RCC 7860 (cell line): ENCODE measurements around the gene SHF.

Experiments
- DNase-seq: peaks from one replicate; pipeline ENCODE4 v3.0.0-alpha.2; 2015; ENCODE audit warnings: low spot score
- FAIRE-seq: peaks from 2 replicates; lab custom pipeline; 2012; peaks lifted over from hg19 to GRCh38; lab: Jason Lieb, UNC

SHF gene

GRCh38 chr15:45130291-45131000 lies 57.3 kb downstream of the SHF start:
- DNase-seq (no peak), FAIRE-seq (no peak)

- FAIRE-seq (no peak), DNase-seq (no peak)
These were observed 58.1 kb downstream of the SHF start, which contains the start of the genes DUOX1 and DUOXA1 for GRCh38 chr15:45129651-45130129. DUOX1 (plus strand) TSS chr15:45129994; CDS start chr15:45131967, 1,973 bp downstream. DUOXA1 (minus strand) TSS chr15:45129879; CDS start chr15:45123014, 6,865 bp downstream.

- FAIRE-seq (no peak), DNase-seq (no peak)
These were observed 58.7 kb downstream of the SHF start for GRCh38 chr15:45128971-45129639.

GRCh38 chr15:45126535-45127158 lies 61.1 kb downstream of the SHF start:
- no peak for FAIRE-seq
- peak; percentile 22 for DNase-seq

GRCh38 chr15:45123397-45123796 lies 64.4 kb downstream of the SHF start:
- FAIRE-seq (no peak), DNase-seq (no peak)

GRCh38 chr15:45122719-45123118 lies 65.0 kb downstream of the SHF start:
- DNase-seq (no peak), FAIRE-seq (no peak)

GRCh38 chr15:45121706-45122417 lies 65.9 kb downstream of the SHF start:
- peak; percentile 83 for DNase-seq
- FAIRE-seq, result peak; percentile 78

- FAIRE-seq (no peak), DNase-seq (no peak)
These were observed 66.7 kb downstream of the SHF start for GRCh38 chr15:45121020-45121419.

- FAIRE-seq, result no peak
- no peak for DNase-seq
These were observed 67.4 kb downstream of the SHF start for GRCh38 chr15:45120081-45120972.

- FAIRE-seq (no peak), DNase-seq (no peak)
These were observed 68.8 kb downstream of the SHF start for GRCh38 chr15:45118996-45119395.

GRCh38 chr15:45118131-45118588 lies 69.6 kb downstream of the SHF start:
- FAIRE-seq (no peak), DNase-seq (peak; percentile 69)

- FAIRE-seq (no peak), DNase-seq (no peak)
These were observed 70.2 kb downstream of the SHF start for GRCh38 chr15:45117308-45118130.
